ENCODE results near the gene MCUB. TPM values are rescaled to one million over a fixed set of nuclear protein-coding genes. Genes with fewer than 3 reads are reported as not detected.

Gene MCUB
- total RNA-seq, 1 donor from 2014 or later = 3.4 TPM

GRCh38 chr4:109702950-109703663 is 143.1 kb downstream of the MCUB start, which contains the start of gene CASP6:
Gene CASP6, minus strand, starts transcription at chr4:109703445. Its CDS starts 50 bp downstream, at chr4:109703395.
- ATAC-seq (ENCODE audit: poor library complexity) (peak; percentile 98), DNase-seq (peak; percentile 93)
- intact Hi-C loops (cut with DNase I) = loop anchor here (5.0 kb wide), 1 partner anchor 114 kb away; the partner anchor contains the start of gene GAR1

- DNase-seq = no peak
- intact Hi-C loops (cut with DNase I) = loop anchor here (5.0 kb wide), 1 partner anchor 113 kb away; the partner anchor contains the start of gene GAR1
- peak; percentile 2 for ATAC-seq (ENCODE audit: poor library complexity)
These were observed 143.8 kb downstream of the MCUB start for GRCh38 chr4:109703664-109704361.

GRCh38 chr4:109708435-109708834 is 148.4 kb downstream of the MCUB start:
- intact Hi-C loops (cut with DNase I) = no loop called here
- DNase-seq (no peak), ATAC-seq (ENCODE audit: poor library complexity) (no peak)

- DNase-seq = no peak
- ATAC-seq (ENCODE audit: poor library complexity) = no peak
- intact Hi-C loops (cut with DNase I) = no loop called here
These were observed 148.9 kb downstream of the MCUB start for GRCh38 chr4:109708990-109709389.

GRCh38 chr4:109713500-109713899 is 153.5 kb downstream of the MCUB start:
- ATAC-seq (ENCODE audit: poor library complexity) (no peak), DNase-seq (no peak)
- intact Hi-C loops (cut with DNase I) = no loop called here

GRCh38 chr4:109718759-109719158 is 158.7 kb downstream of the MCUB start:
- intact Hi-C loops (cut with DNase I) = no loop called here
- ATAC-seq (ENCODE audit: poor library complexity) = no peak
- DNase-seq = no peak

GRCh38 chr4:109719604-109720003 is 159.6 kb downstream of the MCUB start:
- intact Hi-C loops (cut with DNase I) = no loop called here
- no peak for DNase-seq
- ATAC-seq (ENCODE audit: poor library complexity) = no peak

GRCh38 chr4:109721033-109721432 is 161.0 kb downstream of the MCUB start:
- ATAC-seq (ENCODE audit: poor library complexity) = no peak
- no peak for DNase-seq
- intact Hi-C loops (cut with DNase I) = no loop called here

GRCh38 chr4:109722357-109722756 is 162.3 kb downstream of the MCUB start:
- DNase-seq (no peak), ATAC-seq (ENCODE audit: poor library complexity) (no peak)
- intact Hi-C loops (cut with DNase I) = no loop called here

- DNase-seq (no peak), ATAC-seq (ENCODE audit: poor library complexity) (no peak)
- intact Hi-C loops (cut with DNase I) = no loop called here
These were observed 163.1 kb downstream of the MCUB start for GRCh38 chr4:109723110-109723509.

GRCh38 chr4:109728385-109728784 is 168.3 kb downstream of the MCUB start:
- intact Hi-C loops (cut with DNase I) = no loop called here
- ATAC-seq (ENCODE audit: poor library complexity) (no peak), DNase-seq (no peak)

GRCh38 chr4:109729117-109729717 is 169.2 kb downstream of the MCUB start:
- no peak for DNase-seq
- intact Hi-C loops (cut with DNase I) = no loop called here
- ATAC-seq (ENCODE audit: poor library complexity) = peak; percentile 34

GRCh38 chr4:109729718-109730618 is 169.9 kb downstream of the MCUB start, which contains the start of gene PLA2G12A:
Gene PLA2G12A, minus strand, starts transcription at chr4:109730070. Its CDS starts 261 bp downstream, at chr4:109729809.
- DNase-seq = peak; percentile 77
- ATAC-seq (ENCODE audit: poor library complexity) = peak; percentile 98
- intact Hi-C loops (cut with DNase I) = no loop called here

- intact Hi-C loops (cut with DNase I) = no loop called here
- DNase-seq (no peak), ATAC-seq (ENCODE audit: poor library complexity) (no peak)
These were observed 170.8 kb downstream of the MCUB start for GRCh38 chr4:109730619-109731545.

GRCh38 chr4:109733728-109734127 is 173.7 kb downstream of the MCUB start:
- intact Hi-C loops (cut with DNase I) = no loop called here
- no peak for DNase-seq
- ATAC-seq (ENCODE audit: poor library complexity) = no peak

- DNase-seq = no peak
- intact Hi-C loops (cut with DNase I) = no loop called here
- ATAC-seq (ENCODE audit: poor library complexity) = peak; percentile 51
These were observed 175.7 kb downstream of the MCUB start for GRCh38 chr4:109735566-109736365.

All from Right ventricle myocardium superior (tissue), 1 donor.